K562 (cell line): Measurements from ENCODE around the gene PHF21A. TPM values are rescaled to one million over a fixed set of nuclear protein-coding genes. Genes with fewer than 3 reads are reported as not detected.
A peak's percentile ranks its signal among the peaks of the same experiment; 100 is the strongest.

ENCODE experiments used
- ATAC-seq: fragments of 200-7000 bp; cut with Tn5 transposase; 3 replicates; pipeline ENCODE4 v1.9.1; 2020; ENCODE audit warnings: moderate library complexity
- BruUV-seq: library from RNA; stranded (reverse); fragments of 400-500 nt; replicated peaks from 2 replicates; lab custom pipeline; 2021; lab: Mats Ljungman, UMichigan
- CTCF ChIA-PET: fragments of 300-600 bp; formaldehyde crosslinking; extraction: SDS; loops from one replicate; lab custom pipeline; 2021; ENCODE audit warnings: low intra/inter-chr PET ratio; lab: Yijun Ruan, JAX
- POLR2A ChIA-PET: fragments of 300-600, 350-650 bp; sonication (Branson Sonifier 250); formaldehyde crosslinking; extraction: SDS; loops from one replicate; lab custom pipeline; 2021; ENCODE audit warnings: antibody characterized with exemption, inconsistent platforms; lab: Yijun Ruan, JAX
- DNase-seq, 4 experiments: peaks; one replicate each; pipeline versions ENCODE4 v3.0.0 to v3.0.0-alpha.2; 2011 to 2018; ENCODE audit warnings: low spot score in 3 of 4, mixed read lengths in 3 of 4; ENCODE audit errors: extremely low read depth in 1 of 4
- FAIRE-seq: peaks from 2 replicates; lab custom pipeline; 2011; peaks lifted over from hg19 to GRCh38; lab: Jason Lieb, UNC
- H2AFZ ChIP-seq: 2 replicates; pipeline ENCODE4 v1.6.0; 2011; ENCODE audit warnings: low read depth, low read length, control low read depth, inconsistent platforms
- H3K27ac ChIP-seq: fragments of 200-600 bp; 3 replicates; pipeline ENCODE4 v1.8.0; 2011; ENCODE audit warnings: low read depth, mild to moderate bottlenecking, control low read depth, inconsistent platforms, low read length, moderate library complexity, mixed read lengths; ENCODE audit errors: extremely low read depth
- H3K27me3 ChIP-seq, 2 experiments: fragments of 300-600 bp in 1 of 2; 2 replicates in 1 of 2; 3 replicates in 1 of 2; pipeline versions ENCODE4 v1.6.0 to v1.8.0; 2011; ENCODE audit warnings: inconsistent platforms in 2 of 2, low read length in 2 of 2, mild to moderate bottlenecking in 1 of 2, mixed read lengths in 1 of 2, moderate library complexity in 1 of 2; ENCODE audit not compliant: control insufficient read depth in 2 of 2, insufficient read depth in 2 of 2
- H3K36me3 ChIP-seq: fragments of 300-600 bp; 3 replicates; pipeline ENCODE4 v1.8.0; 2011; ENCODE audit warnings: mild to moderate bottlenecking, low read length, inconsistent platforms; ENCODE audit not compliant: control insufficient read depth, insufficient read depth
- H3K4me1 ChIP-seq, 2 experiments: fragments of 200-600 bp in 1 of 2; replicated peaks in 1 of 2; 2 replicates in 1 of 2; 3 replicates in 1 of 2; pipeline versions ENCODE4 v1.5.1 to v1.8.0; 2011; ENCODE audit warnings: inconsistent platforms in 2 of 2, low read length in 2 of 2, mild to moderate bottlenecking in 1 of 2, mixed read lengths in 1 of 2, moderate library complexity in 1 of 2; ENCODE audit not compliant: control insufficient read depth in 2 of 2, insufficient read depth in 2 of 2
- H3K4me2 ChIP-seq: 2 replicates; pipeline ENCODE4 v1.6.1; 2011; ENCODE audit warnings: low read length, control low read depth, inconsistent platforms, mixed read lengths; ENCODE audit not compliant: insufficient read depth
- H3K4me3 ChIP-seq: fragments of 200-600 bp; sonication (generic), shearing (Covaris generic); 2 replicates; pipeline ENCODE4 v1.5.1; 2016; ENCODE audit warnings: control low read depth, inconsistent platforms
- H3K79me2 ChIP-seq: fragments of 200-600 bp; 3 replicates; pipeline ENCODE4 v1.8.0; 2011; ENCODE audit warnings: low read length, inconsistent platforms; ENCODE audit not compliant: control insufficient read depth, insufficient read depth
- H3K9ac ChIP-seq, 2 experiments: 2 replicates each; pipeline versions ENCODE4 v1.6.0 to v1.6.1; 2011; ENCODE audit warnings: low read depth in 2 of 2, low read length in 2 of 2, control low read depth in 1 of 2, inconsistent platforms in 1 of 2, mild to moderate bottlenecking in 1 of 2, mixed read lengths in 1 of 2; ENCODE audit not compliant: insufficient read depth in 1 of 2
- H3K9me1 ChIP-seq: one replicate; pipeline ENCODE4 v1.6.0; 2011; ENCODE audit warnings: inconsistent platforms, mild to moderate bottlenecking, low read length, moderate library complexity; ENCODE audit not compliant: control insufficient read depth, insufficient read depth
- H3K9me3 ChIP-seq: replicated peaks from 2 replicates; pipeline ENCODE4 v1.5.1; 2011; ENCODE audit warnings: low read depth, low read length, inconsistent platforms; ENCODE audit not compliant: control insufficient read depth, insufficient read depth
- H4K20me1 ChIP-seq: replicated peaks from 2 replicates; pipeline ENCODE4 v1.6.1; 2011; ENCODE audit warnings: low read length, inconsistent platforms, mixed read lengths; ENCODE audit not compliant: control insufficient read depth, insufficient read depth
- C11orf30 ChIP-seq: fragments of 450-650 bp; IDR thresholded peaks from 2 replicates; pipeline ENCODE4 v1.6.1; 2016; ENCODE audit warnings: low read depth, mild to moderate bottlenecking
- CXXC5 ChIP-seq: fragments of 250-450 bp; sonication (Bioruptor Pico); IDR thresholded peaks from 2 replicates; pipeline ENCODE4 v1.8.0; 2022; ENCODE audit warnings: inconsistent platforms, mild to moderate bottlenecking, moderate library complexity
- GABPA ChIP-seq: fragments of 200-800 bp; sonication (Bioruptor generic); conservative IDR thresholded peaks from 2 replicates; pipeline ENCODE4 v1.6.1; 2016; ENCODE audit warnings: low read depth, missing genetic modification characterization, missing compliant biosample characterization
- SIX5 ChIP-seq, 2 experiments: IDR thresholded peaks; 2 replicates each; pipeline ENCODE4 v1.6.1; 2011; ENCODE audit warnings: low read length in 2 of 2, borderline replicate concordance in 1 of 2, low read depth in 1 of 2, mild to moderate bottlenecking in 1 of 2, moderate library complexity in 1 of 2; ENCODE audit not compliant: insufficient read depth in 1 of 2
- SMARCA4 ChIP-seq: fragments of 450-650 bp; IDR thresholded peaks from 2 replicates; pipeline ENCODE4 v1.6.1; 2016
- SP1 ChIP-seq: sonication (generic); formaldehyde crosslinking; IDR thresholded peaks from 2 replicates; pipeline ENCODE4 v1.8.1; 2022; ENCODE audit warnings: mild to moderate bottlenecking, missing genetic modification reagents
- SUPT5H ChIP-seq: fragments of 450-650 bp; IDR thresholded peaks from 2 replicates; pipeline ENCODE4 v1.6.1; 2016
- TBP ChIP-seq: optimal IDR thresholded peaks from 2 replicates; pipeline ENCODE3; 2011; ENCODE audit warnings: low read depth, low read length, improper control_type of control experiment
- THRAP3 ChIP-seq: fragments of 450-650 bp; IDR thresholded peaks from 2 replicates; pipeline ENCODE4 v1.6.1; 2016; ENCODE audit warnings: mild to moderate bottlenecking, inconsistent platforms, borderline replicate concordance
- ZNF143 ChIP-seq: sonication (generic); formaldehyde crosslinking; IDR thresholded peaks from 2 replicates; pipeline ENCODE4 v1.9.0; 2022; ENCODE audit warnings: mild to moderate bottlenecking, missing genetic modification reagents
- ZNF197 ChIP-seq: fragments of 200-800 bp; sonication (Bioruptor generic); IDR thresholded peaks from 2 replicates; pipeline ENCODE4 v1.6.1; 2016; ENCODE audit warnings: low read depth, missing genetic modification characterization, missing compliant biosample characterization
- ZNF316 ChIP-seq: fragments of 450-650 bp; IDR thresholded peaks from 2 replicates; pipeline ENCODE4 v1.6.1; 2016
- WGBS: fragments of 100-300 bp; shearing (Covaris generic); methylation state at CpG from one replicate; pipeline ENCODE4 v1.1.6; 2016; ENCODE audit warnings: low coverage, mixed read lengths; ENCODE audit not compliant: insufficient coverage; ENCODE audit errors: missing lambda C conversion rate; 5-methylcytosine and 5-hydroxymethylcytosine counted together
- in situ Hi-C: fragments of 300-500 bp; cut with MboI; formaldehyde crosslinking; loops from 4 replicates; pipeline ENCODE4 v1.15.0; 2018; ENCODE audit warnings: inconsistent platforms, mixed read lengths
- intact Hi-C: fragments of 100-400 bp; cut with micrococcal nuclease; formaldehyde crosslinking; loops from 2 replicates; pipeline ENCODE4 v1.14.2; 2022
- polyA plus RNA-seq, 8 experiments: library from polyadenylated mRNA; depleted of rRNA in 4 of 8; stranded (reverse) in 5 of 8; unstranded in 3 of 8; fragments of >200 nt; fragmentation: Nextera tagmentation in 2 of 8; fragmentation: Illumina TruSeq in 1 of 8; extraction: Ambion mirVana in 2 of 8; extraction: Trizol in 1 of 8; gene quantifications; 2 replicates each; pipeline versions ENCODE4 v1.2.1 to v1.2.3, GENCODE V29; 2011 to 2014; ENCODE audit warnings: inconsistent platforms in 1 of 8, missing spikeins in 1 of 8
- total RNA-seq, 7 experiments: library from RNA; depleted of rRNA in 6 of 7; stranded (reverse); fragments of >200 nt in 6 of 7; fragmentation: Illumina TruSeq in 2 of 7; extraction: Trizol in 2 of 7; gene quantifications; 2 replicates each; pipeline versions ENCODE4 v1.2.1 to v1.2.3, GENCODE V29; 2011 to 2021; ENCODE audit warnings: low replicate concordance in 1 of 7
- TF ChIP-seq, protein P1 (sequence below): conservative IDR thresholded peaks from 2 replicates; pipeline ENCODE4 v1.6.1; 2011; ENCODE audit warnings: low read depth, mild to moderate bottlenecking, low read length; ENCODE audit not compliant: control insufficient read depth
- TF ChIP-seq, protein P2 (sequence below): fragments of 250-450 bp; sonication (Bioruptor Pico); IDR thresholded peaks from 2 replicates; pipeline ENCODE4 v1.8.0; 2022; ENCODE audit warnings: moderate library complexity, mild to moderate bottlenecking, inconsistent platforms
- TF ChIP-seq, protein P3 (sequence below): fragments of 450-650 bp; IDR thresholded peaks from 2 replicates; pipeline ENCODE4 v1.6.1; 2016; ENCODE audit warnings: mild to moderate bottlenecking
- TF ChIP-seq, protein P4 (sequence below): fragments of 250-450 bp; sonication (Bioruptor Pico); IDR thresholded peaks from 2 replicates; pipeline ENCODE4 v1.8.0; 2021; ENCODE audit warnings: moderate library complexity, mild to moderate bottlenecking, inconsistent platforms

PHF21A gene
- total and polyA plus RNA-seq, 9 of the 15 experiments (the other 6 are each of a cell fraction or from before 2014, with no cell fraction given), result 1.5 to 32.4 (median 10.7) TPM

DNA sequence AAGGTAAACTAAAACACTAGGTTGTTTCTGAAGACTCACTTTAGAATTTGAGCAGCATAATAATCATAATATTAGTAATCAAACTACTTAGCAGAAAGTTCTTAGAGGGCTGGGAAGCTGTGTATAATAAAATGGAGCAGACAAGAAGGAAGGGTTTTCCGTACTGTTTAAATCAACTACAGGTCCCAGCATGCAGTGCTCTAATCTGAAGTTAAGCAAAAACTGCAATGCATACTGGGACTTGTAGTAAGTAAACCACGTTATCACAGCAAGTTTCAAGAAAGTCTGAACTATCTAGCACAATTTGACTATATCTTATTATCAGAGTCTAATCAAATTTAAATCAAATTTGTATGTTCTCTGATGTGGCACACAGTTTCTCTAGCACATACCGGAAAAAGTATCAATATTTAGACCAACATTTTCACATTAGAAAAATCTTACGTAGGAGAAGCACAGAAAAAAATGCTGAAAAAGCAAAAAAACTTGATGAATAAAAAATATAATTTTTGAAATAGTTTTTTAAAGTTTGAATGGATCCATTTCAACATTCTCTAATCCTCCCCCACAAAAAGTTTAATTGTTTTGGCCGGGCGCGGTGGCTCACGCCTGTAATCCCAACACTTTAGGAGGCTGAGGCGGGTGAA lies 8.2 kb downstream of the PHF21A start:
- BruUV-seq, result no TSS peak
- peak overlapping the region; percentile 27; the same call in 1 of the 2 replicates for H2AFZ ChIP-seq
- FAIRE-seq (peak; percentile 76), ATAC-seq (peak; percentile 76), DNase-seq (peak; percentile 67 to 88 (median 74))
- no peaks in the 10 kb centered on the region for H3K9me3 ChIP-seq
- H4K20me1 ChIP-seq, result no peaks in the 10 kb centered on the region
- peak overlapping the region; percentile 46; the same call in 2 of the 3 replicates for H3K27ac ChIP-seq
- ChIA-PET POLR2A (interaction anchor here (0.6 to 1.7 kb wide), 6 partner anchors 8 to 144 kb away, joined by 3 to 7 read pairs (median 4); no protein-coding TSS in a partner anchor), CTCF (interaction anchor here (0.9 kb wide), 1 partner anchor 9 kb away, joined by 7 read pairs; no protein-coding TSS in a partner anchor)
- peak overlapping the region; percentile 16; the same call in 1 of the 2 replicates for H3K4me2 ChIP-seq
- H3K27me3 ChIP-seq, result no peaks in the 10 kb centered on the region
- no peak overlapping the region for H3K4me3 ChIP-seq
- no peaks in the 10 kb centered on the region for H3K36me3 ChIP-seq
- intact Hi-C loops, result no loop called here
- H3K9ac ChIP-seq, result peak overlapping the region in 1 of 2 experiments; percentile 58; a peak in 2 of 4 replicates
- H3K9me1 ChIP-seq, result no peaks in the 10 kb centered on the region
- peaks cover 5 to 24% of the 10 kb centered on the region in 2 experiments; a peak in 4 of 5 replicates for H3K4me1 ChIP-seq
- in situ Hi-C loops, result no loop called here
- H3K79me2 ChIP-seq, result peaks cover 91% of the 10 kb centered on the region
- WGBS, result 64% methylated on average over 9 of the region's 9 CpGs
- no peak for TF ChIP-seq SMARCA4
- TF ChIP-seq SP1, result no peak
- TF ChIP-seq CXXC5 (CRISPR knock-in tag), result 0 out of 2 replicates have a peak, but pooled peaks have one; percentile 18
- TF ChIP-seq ZNF143 (CRISPR knock-in tag), result peak; percentile 90
- TF ChIP-seq, protein P1, sequence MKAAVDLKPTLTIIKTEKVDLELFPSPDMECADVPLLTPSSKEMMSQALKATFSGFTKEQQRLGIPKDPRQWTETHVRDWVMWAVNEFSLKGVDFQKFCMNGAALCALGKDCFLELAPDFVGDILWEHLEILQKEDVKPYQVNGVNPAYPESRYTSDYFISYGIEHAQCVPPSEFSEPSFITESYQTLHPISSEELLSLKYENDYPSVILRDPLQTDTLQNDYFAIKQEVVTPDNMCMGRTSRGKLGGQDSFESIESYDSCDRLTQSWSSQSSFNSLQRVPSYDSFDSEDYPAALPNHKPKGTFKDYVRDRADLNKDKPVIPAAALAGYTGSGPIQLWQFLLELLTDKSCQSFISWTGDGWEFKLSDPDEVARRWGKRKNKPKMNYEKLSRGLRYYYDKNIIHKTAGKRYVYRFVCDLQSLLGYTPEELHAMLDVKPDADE, result peak; percentile 95; the same call in 1 of the 2 replicates
- peak; percentile 59 for TF ChIP-seq GABPA
- peak; percentile 98 for TF ChIP-seq ZNF316
- peak; percentile 79; the same call in 1 of the 2 replicates for TF ChIP-seq ZNF197 (CRISPR knock-in tag)
- TF ChIP-seq, protein P2, sequence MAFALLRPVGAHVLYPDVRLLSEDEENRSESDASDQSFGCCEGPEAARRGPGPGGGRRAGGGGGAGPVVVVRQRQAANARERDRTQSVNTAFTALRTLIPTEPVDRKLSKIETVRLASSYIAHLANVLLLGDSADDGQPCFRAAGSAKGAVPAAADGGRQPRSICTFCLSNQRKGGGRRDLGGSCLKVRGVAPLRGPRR (CRISPR knock-in tag), result no peak
- TF ChIP-seq SUPT5H, result no peak
- TF ChIP-seq, protein P3, sequence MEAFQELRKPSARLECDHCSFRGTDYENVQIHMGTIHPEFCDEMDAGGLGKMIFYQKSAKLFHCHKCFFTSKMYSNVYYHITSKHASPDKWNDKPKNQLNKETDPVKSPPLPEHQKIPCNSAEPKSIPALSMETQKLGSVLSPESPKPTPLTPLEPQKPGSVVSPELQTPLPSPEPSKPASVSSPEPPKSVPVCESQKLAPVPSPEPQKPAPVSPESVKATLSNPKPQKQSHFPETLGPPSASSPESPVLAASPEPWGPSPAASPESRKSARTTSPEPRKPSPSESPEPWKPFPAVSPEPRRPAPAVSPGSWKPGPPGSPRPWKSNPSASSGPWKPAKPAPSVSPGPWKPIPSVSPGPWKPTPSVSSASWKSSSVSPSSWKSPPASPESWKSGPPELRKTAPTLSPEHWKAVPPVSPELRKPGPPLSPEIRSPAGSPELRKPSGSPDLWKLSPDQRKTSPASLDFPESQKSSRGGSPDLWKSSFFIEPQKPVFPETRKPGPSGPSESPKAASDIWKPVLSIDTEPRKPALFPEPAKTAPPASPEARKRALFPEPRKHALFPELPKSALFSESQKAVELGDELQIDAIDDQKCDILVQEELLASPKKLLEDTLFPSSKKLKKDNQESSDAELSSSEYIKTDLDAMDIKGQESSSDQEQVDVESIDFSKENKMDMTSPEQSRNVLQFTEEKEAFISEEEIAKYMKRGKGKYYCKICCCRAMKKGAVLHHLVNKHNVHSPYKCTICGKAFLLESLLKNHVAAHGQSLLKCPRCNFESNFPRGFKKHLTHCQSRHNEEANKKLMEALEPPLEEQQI, result peak; percentile 48; the same call in 1 of the 2 replicates
- peak; percentile 98 to 99 for TF ChIP-seq SIX5 (IDR thresholded peaks at IDR 0.05; ENCODE audit: borderline replicate concordance in 1 of 2, insufficient read depth in 1 of 2, low read depth in 1 of 2, low read length in 2 of 2)
- TF ChIP-seq, protein P4, sequence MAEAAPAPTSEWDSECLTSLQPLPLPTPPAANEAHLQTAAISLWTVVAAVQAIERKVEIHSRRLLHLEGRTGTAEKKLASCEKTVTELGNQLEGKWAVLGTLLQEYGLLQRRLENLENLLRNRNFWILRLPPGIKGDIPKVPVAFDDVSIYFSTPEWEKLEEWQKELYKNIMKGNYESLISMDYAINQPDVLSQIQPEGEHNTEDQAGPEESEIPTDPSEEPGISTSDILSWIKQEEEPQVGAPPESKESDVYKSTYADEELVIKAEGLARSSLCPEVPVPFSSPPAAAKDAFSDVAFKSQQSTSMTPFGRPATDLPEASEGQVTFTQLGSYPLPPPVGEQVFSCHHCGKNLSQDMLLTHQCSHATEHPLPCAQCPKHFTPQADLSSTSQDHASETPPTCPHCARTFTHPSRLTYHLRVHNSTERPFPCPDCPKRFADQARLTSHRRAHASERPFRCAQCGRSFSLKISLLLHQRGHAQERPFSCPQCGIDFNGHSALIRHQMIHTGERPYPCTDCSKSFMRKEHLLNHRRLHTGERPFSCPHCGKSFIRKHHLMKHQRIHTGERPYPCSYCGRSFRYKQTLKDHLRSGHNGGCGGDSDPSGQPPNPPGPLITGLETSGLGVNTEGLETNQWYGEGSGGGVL (CRISPR knock-in tag), result no peak
- TF ChIP-seq C11orf30, result peak; percentile 96
- 0 out of 2 replicates have a peak, but pooled peaks have one; percentile 49 for TF ChIP-seq THRAP3
- peak; percentile 56 for TF ChIP-seq TBP
